GM19455 (cell line): ENCODE data around the gene NHLRC1.

Experiments used
- ATAC-seq: cut with Tn5 transposase; IDR thresholded peaks from one replicate; pipeline ENCODE4 v1.9.1; 2021; ENCODE audit not compliant: unreplicated experiment

NHLRC1 gene

DNA sequence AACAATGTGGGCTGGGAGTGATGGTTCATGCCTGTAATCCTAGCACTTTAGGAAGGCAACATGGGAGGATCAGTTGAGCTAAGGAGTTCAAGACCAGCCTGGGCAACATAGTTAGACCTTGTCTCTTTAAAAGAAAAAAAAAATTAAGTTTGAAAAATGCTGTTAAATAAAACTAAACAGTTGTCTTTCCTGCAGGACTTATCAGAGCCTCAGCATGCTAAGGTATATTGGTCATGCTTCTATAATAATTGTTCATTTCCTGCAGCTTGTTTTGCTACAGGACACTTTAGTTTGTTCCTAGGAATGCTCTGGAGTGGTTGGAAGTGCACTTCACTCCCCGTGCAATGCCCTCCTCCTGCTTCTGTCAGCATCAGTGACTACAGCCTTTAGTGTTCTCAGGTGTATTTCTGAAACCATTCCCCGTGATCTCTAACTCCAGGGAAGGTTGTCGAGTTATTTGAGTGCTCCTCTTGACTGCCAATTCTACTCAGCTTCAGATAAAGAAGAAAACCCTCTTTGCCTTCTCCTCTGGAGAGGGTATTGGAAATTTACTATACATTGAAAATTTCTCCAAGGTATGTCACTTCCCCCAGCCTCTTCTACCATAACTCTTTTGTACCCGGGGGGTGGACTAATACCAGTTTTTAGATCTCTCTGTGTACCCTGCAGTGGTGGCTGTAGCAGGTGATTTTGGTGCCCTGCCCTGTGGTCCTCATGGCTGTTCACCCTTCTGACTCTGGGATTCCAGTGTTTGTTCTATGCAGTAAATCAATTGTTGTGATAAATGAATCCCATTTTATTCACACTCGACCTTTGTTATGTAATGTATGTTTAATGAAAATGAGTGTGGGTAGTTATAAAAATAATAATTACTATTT lies 33.8 kb downstream of the NHLRC1 start:
- ATAC-seq = no peak

DNA sequence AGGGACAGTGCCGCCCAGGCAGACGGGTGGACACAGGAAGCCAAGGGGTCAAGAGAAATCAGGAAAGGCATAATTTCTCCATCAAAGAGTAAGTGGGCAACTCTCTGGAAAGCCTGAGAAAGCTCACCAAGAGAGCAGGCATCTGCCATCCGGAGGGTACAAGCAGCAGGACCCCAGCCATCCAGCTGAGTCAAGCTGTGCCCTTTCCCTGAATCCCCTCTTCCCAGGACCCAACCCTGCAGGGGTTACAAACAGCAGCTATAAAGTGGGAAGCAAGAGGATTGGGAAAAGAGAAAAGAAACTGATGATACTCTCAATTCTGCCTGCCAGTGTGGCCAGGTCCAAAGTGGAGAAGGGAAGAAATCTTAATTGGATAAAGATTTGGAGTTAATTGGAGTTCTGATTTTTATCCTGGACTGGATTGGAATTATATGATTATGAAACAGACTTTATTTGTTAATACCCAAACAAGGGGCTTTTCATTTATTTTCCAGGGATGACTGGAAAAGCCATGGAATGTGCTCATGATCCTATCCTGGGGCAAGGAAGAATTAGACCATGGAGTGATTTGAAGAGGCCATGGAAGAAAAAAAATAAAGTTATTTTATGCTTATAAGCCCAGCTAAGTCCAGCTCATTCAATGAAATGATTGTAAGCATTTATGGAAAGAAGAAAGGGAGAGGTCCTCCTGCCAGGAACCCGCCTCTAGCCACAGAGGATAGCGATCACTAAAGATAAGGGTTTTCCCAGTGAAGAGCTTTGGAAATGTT lies 34.9 kb downstream of the NHLRC1 start:
- ATAC-seq = no peak

DNA sequence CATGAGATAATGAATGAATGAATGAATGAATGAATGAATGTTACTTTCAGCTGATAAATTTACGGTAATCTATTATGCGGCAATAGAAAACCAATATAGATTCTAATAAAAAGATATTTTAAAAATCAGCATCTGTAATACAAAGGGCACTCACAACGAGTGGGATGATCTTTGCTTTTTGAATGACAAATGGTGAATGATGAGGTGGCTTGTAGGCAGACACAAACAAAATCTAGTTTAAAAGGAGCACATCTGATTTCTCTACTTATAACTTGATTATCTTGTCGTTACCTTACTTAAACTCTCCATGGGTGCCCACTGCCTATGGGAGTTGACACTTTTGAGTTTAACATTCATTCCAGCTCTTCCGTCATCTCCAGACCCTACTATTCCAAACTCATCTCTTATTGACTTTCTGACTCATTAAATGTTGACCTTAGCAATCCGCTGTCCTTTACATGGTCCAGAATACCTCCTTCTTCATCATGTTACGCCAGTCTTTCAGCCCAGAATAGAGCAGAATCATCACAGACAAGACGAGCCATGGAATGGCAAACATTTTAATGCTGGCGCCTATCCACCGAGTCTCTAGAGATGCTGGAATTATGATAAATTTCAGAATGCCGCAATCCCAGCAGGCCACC lies 41.3 kb downstream of the NHLRC1 start:
- ATAC-seq = no peak

DNA sequence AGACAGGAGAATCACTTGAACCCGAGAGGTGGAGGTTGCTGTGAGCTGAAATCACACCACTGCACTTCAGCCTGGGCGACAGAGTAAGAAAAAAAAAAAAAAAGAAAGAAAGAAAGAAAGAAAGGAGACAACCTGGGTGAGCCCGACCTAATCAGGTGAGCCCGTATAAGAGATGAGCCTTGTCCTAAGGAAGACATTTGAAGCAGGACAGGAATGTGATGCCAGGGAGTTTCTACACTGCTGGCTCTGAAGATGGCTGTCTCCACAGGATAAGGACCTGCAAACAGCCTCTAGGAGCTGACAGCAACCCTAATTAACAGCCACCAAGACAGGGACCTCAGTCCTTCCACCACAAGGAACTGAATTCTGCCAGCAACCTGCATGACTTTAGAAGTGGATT lies 41.9 kb downstream of the NHLRC1 start:
- no peak for ATAC-seq

DNA sequence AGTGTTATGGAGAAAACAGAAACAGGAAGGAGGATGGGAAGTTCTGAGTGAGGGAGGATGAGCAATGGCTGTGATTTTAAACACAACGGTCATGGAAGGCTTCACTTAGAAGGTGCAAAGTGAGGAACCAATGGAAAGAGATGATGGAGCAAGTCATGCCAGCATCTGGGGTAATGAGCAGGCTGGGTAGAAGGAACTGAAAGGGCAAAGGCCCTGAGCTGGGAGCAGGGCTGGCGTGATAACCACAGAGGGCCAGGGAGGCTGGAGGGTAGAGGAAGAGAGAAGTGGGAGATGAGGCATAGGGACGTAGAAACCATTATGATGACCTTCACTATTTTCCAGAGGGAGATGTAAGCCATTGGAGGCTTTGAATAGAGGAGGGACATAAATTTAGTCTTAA lies 43.6 kb downstream of the NHLRC1 start:
- no peak for ATAC-seq

DNA sequence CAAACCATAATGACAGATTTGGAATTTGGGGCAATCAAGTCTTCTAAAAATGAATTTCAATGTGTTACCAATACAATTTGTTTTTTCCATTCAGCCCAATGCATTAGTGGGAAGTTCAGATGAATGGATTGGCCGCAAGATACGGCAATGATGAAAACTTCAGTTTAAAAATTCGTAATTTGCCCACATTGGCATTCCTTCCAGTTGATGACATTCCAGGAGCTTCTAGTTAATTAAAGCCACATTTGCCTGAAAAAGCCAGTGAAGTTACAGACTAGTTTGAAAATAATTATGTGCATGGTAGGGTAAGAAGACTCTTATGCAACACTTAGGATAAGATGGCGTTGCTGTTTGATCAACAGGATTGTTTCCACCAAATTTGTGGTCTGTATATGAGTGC lies 46.2 kb downstream of the NHLRC1 start:
- no peak for ATAC-seq

DNA sequence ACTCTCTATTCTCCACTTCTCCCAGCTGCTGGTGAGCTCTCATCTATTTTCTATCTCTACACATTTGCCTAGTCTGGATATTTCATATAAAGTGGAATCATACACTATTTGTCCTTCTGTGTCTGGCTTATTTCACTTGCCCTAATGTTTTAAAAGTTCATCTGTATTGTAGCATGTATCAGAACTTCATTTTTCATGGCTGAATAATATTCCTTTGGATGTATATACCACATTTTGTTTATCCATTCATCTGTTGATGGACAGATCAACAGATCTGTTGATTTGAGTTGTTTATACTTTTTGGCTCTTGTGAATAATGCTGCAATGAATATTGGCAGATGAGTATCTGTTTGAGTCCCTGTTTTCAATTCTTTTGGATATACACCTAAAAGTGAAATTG lies 49.6 kb downstream of the NHLRC1 start:
- no peak for ATAC-seq

DNA sequence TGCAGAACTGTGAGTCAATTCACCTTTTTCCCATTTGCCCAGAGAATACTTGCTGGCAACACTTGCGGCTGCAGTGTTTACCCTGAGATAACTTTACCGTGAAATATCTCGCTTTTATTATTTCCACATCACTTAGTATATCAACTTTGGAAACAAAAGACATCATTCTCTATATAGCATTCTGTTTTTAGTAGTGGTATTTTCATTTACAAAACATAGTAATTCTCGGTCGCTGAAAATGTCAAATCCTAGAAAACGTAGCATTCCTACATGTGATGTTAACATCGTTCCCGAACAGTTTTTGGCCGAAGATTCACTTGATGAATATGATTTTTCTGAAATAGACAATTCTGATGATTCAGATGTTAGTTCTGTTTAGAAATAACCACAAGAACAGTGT lies 52.0 kb downstream of the NHLRC1 start:
- ATAC-seq = no peak
